GM12865 (cell line): Measurements from ENCODE around the gene OR8D1.

Experiments
- DNase-seq: peaks from one replicate; pipeline ENCODE4 v3.0.0; 2010; ENCODE audit warnings: low read depth
- H3K4me3 ChIP-seq: 2 replicates; pipeline ENCODE4 v1.5.1; 2011; ENCODE audit warnings: mild to moderate bottlenecking, low read depth, low read length, control low read depth
- TF ChIP-seq, protein P1 (sequence below): IDR thresholded peaks from 2 replicates; pipeline ENCODE4 v1.5.1; 2011; ENCODE audit warnings: low read length, control low read depth, low read depth, inconsistent platforms; ENCODE audit not compliant: insufficient read depth; ENCODE audit errors: missing control alignments

OR8D1 gene

DNA sequence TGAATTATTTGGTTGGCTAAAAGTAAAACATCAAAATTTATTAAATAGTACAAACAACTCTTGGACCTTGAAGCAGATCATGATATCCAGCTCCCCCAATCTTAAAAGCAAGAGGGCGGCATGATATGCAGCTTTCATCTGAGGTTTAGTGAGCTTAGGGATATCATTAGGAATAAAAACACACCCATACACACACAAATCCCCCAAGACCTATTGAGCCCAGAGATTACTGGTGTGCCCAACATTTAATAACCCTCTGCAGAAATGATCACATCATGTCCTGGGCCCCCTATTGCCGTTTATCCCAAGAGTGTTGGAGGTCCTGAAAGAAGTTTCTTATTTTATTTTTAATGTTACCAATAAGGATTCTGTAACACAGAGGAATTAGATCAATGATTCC, at the start of gene OR8D1:
TSS of gene OR8D1 (minus strand) at position 101 of the 400 bp plus-strand sequence. CDS start 3,183 bp downstream, outside the sequence.
- TF ChIP-seq, protein P1, sequence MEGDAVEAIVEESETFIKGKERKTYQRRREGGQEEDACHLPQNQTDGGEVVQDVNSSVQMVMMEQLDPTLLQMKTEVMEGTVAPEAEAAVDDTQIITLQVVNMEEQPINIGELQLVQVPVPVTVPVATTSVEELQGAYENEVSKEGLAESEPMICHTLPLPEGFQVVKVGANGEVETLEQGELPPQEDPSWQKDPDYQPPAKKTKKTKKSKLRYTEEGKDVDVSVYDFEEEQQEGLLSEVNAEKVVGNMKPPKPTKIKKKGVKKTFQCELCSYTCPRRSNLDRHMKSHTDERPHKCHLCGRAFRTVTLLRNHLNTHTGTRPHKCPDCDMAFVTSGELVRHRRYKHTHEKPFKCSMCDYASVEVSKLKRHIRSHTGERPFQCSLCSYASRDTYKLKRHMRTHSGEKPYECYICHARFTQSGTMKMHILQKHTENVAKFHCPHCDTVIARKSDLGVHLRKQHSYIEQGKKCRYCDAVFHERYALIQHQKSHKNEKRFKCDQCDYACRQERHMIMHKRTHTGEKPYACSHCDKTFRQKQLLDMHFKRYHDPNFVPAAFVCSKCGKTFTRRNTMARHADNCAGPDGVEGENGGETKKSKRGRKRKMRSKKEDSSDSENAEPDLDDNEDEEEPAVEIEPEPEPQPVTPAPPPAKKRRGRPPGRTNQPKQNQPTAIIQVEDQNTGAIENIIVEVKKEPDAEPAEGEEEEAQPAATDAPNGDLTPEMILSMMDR: no peak
- DNase-seq: no peak
- no peak within 1 kb of the TSS for H3K4me3 ChIP-seq

GRCh38 chr11:124359566-124359965, 45.8 kb upstream of the OR8D1 start:
- no peak overlapping the region for H3K4me3 ChIP-seq
- no peak for DNase-seq
- TF ChIP-seq, protein P1: no peak

DNA sequence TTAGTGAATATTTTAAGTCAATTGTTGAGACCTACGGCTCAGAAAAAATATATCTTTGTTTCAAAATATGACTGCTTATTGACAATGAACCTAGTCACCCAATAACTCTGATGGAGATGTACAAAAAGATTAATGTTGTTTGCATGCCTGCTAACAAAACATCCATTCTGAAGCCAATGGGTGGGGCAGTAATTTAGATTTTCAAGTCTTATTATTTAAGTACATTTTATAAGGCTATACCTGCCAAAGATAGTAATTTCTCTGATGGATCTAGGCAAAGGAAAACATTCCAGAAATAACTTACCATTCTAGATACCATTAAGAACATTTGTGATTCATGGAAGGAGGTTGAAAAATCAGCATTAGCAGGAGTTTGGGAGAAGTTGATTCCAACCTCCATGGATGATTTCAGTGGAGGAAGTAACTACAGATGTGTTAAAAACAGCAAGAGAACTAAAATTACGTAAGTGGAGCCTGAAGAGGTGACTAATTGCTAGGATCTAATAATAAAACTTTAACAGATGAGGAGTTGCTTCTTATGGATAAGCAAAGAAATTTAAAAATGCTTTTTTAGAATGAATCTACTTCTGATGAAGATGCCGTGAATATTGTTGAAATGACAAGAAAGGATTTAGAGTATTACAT, 32.7 kb upstream of the OR8D1 start:
- no peak for DNase-seq
- H3K4me3 ChIP-seq: no peak overlapping the region
- TF ChIP-seq, protein P1: no peak

- no peak overlapping the region for H3K4me3 ChIP-seq
- DNase-seq: no peak
- TF ChIP-seq, protein P1: no peak
Measured at GRCh38 chr11:124344346-124344745, 30.6 kb upstream of the OR8D1 start.

- H3K4me3 ChIP-seq: no peak overlapping the region
- no peak for DNase-seq
- TF ChIP-seq, protein P1: no peak
Measured at GRCh38 chr11:124340142-124340447, 26.3 kb upstream of the OR8D1 start.

DNA sequence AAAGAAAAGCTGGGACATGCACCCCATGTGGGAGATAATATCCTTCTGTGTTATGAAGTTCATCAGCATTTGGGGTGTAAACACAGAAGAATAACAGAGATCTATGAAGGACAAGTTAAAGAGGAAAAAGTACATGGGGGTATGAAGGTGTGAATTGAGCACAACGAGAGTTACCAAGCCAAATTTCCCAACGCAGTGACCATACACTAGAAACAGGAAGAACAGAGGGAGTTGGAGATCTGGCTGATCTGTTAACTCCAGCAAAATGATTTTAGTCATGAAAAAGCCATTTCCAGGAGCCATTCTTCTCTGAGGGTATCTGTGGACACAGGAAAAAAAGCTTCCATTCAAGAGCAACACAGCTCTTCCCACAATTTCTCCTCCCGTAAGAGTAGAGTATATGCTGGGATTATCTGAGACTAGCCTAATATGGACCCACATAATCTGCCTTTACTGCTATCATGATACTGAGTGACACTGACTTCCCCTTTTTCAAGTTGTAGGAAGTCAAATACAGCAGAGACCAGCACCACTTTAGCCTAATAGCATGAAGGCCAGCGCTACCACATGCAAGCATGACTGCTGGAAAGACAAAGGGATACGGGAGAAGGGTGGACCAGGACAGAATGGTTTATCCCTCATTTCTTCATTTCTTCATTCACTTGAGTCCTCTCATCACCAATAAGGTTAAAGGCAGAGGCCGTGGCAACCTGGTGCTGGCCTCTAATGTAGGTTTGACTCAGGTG, 25.8 kb upstream of the OR8D1 start:
- DNase-seq: no peak
- H3K4me3 ChIP-seq: no peak overlapping the region
- TF ChIP-seq, protein P1: no peak
